Epidermal melanocyte (primary cell): ENCODE data around the gene PAK1.
"Not testable (repeated sequence)": the region's sequence is repeated elsewhere in the genome, so short reads cannot be mapped to it uniquely, and the experiment has no call there.

ENCODE experiments used
- DNase-seq: peaks from one replicate; pipeline ENCODE4 v3.0.0; 2011; ENCODE audit warnings: low spot score; ENCODE audit not compliant: insufficient read length

Gene PAK1

GRCh38 chr11:77311701-77312100 is 162.2 kb downstream of the PAK1 start:
- no peak for DNase-seq

GRCh38 chr11:77310721-77311120 is 163.2 kb downstream of the PAK1 start:
- DNase-seq = no peak

DNA sequence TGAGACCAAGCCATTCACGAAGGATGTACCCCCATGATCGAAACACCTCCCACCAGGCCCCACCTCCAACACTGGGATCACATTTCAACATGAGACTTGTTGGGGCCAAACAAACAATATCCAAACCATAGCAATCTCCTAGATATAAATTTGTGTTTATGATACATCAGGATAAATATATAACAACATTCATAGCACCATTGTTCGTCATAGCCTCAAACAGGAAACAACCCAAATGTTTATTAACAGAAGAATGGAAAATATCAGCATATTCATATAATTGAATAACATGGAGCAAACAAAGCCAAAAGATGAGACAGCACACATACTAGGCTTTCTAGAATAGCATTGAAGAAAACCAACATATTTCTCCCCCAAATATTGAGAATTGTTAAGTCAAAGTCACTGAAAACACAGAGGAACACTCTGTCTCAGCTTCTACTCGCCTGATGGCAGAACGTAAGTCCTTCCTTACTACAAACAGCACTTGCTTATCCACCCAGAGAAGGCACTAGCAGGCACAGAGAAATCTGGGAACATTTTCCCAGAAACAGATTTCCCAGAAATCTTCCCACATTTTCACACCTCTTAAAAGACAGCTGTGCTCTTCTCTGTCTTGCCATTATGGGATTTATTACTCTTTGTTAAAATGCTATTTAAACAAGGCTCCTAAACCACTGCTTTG is 164.4 kb downstream of the PAK1 start:
- DNase-seq = no peak

DNA sequence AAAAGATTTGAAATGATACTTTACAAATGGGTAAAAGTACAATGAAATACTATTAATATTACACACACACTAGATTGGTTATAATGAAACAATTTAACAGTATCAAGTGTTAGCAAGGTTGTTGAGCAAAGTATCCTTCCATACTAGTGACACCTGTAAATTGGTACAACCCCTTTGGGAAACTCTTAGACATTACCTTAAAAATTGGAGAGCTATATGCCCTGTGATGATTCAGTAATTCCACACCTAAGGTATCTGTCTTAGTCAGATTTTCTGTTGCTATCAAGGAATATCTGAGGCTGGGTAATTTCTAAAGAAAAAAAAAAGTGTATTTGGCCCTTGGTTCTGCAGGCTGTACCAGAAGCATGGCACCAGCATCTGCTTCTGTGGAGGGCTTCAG is 165.1 kb downstream of the PAK1 start:
- DNase-seq = no peak

DNA sequence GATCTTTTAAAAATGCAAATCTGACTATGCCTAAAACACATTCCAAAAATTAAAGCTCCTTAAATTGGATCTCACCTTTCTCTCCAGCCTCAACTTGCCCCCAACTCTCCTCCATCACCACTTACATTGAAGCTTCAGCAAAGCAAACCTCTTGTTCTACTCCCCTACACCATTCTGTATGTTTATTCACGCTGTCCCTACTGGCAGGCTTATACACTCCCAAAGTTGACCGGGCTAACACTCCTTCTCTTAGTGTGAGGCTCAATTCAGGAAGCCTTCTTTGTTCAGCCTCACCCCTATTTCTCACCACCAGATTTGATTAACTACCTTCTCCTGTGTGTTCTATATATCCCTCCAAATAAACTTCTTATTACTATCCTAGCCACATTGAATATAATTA is 170.6 kb downstream of the PAK1 start:
- DNase-seq = no peak

DNA sequence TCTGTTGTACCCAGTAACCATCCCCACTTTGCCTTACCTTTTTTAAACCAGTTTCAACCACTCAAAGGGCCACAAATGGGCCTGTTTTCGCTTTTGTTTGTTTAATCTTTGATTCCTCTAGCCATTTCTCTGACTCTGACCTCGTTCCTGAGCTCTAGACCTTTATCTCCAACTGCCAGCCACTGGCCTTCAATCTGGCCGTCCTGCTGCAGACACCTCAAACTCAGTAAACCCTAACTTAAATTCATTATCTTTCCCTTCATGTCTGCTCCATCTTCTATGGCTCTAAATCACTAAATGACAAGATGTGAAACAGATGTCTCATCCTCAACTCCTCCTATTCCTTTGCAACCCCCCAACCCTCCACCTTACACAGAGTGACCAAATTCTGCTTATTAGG is 171.1 kb downstream of the PAK1 start:
- DNase-seq = no peak

- no peak for DNase-seq
Measured at GRCh38 chr11:77301510-77301909, 172.4 kb downstream of the PAK1 start, which contains the start of gene GDPD4. Gene GDPD4 (minus strand): TSS chr11:77301686. CDS start chr11:77285137, 16,549 bp downstream.

GRCh38 chr11:77300695-77301094 is 173.2 kb downstream of the PAK1 start:
- no peak for DNase-seq

DNA sequence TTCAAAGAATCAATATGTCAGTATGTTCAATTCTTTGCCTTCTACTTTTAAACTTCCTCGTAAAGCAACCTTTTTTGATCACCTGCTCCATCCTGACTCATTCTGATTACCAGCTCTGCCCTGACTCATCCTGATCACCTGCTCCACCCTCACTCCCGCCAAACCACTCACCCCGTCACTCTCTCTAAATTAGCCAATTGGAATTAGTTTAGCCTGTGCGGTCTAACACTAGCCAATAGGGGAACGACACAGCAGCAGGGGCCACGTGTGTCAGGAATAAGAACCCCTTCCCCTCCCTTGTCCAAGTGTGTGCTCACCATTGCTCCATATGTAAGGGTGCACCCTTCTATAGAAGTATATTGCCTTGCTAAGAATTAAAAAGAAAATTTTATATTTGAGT is 173.9 kb downstream of the PAK1 start:
- not testable (repeated sequence) for DNase-seq

DNA sequence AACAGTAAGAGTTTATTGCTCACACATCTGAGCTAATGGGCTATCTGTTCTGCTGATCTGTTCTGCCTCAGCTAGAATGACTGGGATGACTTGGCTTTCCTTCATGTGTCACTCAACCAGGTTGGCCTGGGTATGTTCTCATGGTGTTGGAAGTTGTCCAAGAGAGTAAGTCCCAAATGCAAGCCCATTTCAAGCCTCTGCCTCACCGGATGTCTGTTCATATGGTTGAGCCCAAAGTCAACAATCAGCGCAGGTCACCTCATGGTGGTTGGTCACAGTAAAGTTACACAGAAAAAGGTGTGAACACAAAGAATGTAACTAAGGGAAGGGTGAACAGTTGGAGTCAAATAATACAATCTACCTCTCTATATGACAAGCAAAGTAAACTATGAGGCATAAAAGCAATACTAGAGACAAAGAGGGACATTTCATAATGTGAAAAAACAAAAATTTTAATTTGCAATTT is 174.3 kb downstream of the PAK1 start:
- no peak for DNase-seq

- no peak for DNase-seq
Measured at GRCh38 chr11:77294040-77294439, 179.9 kb downstream of the PAK1 start.

DNA sequence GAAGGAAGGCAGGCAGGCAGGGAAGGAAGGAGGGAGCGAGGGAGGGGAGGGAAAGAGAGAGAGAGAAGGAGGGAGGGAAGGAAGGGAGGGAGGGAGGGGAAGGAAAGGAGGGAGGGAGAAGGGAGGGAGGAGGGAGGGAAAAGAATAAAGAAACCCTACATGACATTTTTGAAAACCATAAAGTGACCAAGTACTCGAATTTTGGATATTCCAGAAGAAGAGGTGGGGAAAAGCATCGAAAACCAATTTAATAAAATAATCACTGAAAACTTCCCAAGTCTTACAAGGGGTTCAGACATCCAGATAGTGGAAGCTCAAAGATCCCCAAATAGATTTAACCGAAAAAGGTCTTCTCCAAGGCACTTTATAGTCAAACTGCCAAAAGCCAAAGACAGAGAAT is 184.2 kb downstream of the PAK1 start:
- no peak for DNase-seq

- peak; percentile 73 for DNase-seq
Measured at GRCh38 chr11:77287615-77288273, 186.2 kb downstream of the PAK1 start.

DNA sequence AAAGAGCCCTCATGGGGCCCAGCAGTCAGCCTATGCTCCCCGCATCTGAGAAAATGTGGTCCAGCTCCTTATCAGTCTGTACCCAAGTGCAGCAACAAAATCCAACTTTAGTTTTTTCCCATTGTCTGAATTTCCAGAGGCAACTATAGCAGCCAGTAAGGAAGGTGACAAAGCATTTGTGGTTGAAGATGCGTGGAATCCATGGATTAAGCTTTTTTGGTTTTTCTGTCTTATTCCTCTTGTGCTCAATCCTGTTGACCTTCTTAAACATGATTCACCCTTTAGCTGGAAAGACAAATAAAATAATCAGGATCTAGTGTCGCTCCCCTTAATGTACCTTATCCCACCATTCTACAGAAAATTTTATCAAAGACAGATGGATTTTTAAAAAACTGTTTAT is 186.8 kb downstream of the PAK1 start:
- DNase-seq = no peak

DNA sequence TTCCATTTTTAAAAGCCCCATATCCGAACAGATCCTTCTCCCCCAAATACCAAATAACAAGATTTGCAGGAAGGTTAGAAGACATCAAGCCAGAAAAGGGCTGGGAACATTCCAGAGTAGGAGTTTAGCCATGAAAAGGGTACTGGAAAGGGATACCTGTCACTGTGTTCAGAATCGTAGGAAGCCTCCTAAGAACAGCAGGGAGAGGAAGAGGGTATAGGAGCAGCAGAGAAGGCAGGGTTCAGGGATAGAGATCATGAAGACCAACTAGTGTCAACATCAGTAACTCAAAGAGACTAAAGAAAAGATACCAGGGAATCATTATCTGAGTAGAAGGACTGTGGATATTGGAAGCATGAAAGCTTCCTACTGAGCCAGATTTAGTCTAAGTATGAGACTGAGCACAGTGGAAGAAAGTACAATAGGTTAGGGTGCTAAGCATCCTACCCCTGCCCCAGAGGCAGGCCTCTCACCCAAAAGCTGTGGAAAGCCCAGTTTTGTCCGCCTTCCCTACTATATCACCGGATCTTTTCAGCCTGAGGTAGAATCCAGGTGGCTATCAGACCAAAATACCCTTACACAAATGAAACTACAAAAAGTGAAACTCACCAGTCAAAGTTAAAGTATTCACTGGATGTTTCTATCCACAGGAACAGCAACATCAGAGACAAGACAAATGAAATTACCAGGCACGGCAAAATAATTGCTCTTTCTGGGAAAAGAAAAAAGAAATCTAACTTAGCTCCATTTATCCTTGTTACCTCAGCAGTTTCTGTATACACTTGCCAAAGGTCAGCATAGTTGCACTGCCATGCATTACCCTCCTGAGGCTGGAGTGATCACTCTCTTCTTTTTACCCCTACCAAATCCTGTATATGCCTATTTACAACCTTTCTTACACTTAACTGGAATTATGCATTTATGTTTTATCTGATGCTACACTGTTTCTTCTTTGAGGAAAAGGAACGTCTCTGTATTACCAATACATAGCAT is 189.1 kb downstream of the PAK1 start:
- no peak for DNase-seq

DNA sequence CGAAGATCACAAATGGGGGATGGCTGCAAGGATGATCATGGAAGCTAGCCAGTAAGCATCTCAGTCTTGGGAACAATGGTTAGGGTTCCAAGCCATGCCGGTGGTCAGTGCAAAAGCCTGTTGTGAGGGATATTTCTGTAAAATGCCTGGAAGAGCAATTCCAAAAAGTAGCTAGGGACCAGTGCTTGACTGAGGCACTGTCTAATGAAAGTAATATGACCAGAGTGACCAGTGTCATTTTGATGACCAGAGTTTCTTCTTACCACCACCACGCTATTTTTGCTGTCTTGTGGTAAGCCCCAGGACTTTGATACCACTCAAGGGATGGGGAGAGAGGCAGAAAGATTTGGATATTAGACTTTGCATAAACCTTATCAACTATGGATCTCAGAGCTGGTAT is 190.8 kb downstream of the PAK1 start:
- no peak for DNase-seq

GRCh38 chr11:77278595-77279506 is 195.0 kb downstream of the PAK1 start:
- no peak for DNase-seq

- no peak for DNase-seq
Measured at GRCh38 chr11:77276271-77276670, 197.6 kb downstream of the PAK1 start.
